Esophagus muscularis mucosa (tissue), 4 donors: ENCODE measurements around the gene CYGB.
"Not testable (repeated sequence)": the region's sequence is repeated elsewhere in the genome, so short reads cannot be mapped to it uniquely, and the experiment has no call there.

ENCODE experiments used
- CTCF ChIP-seq, 3 experiments: fragments of 200-600 bp in 2 of 3; fragments of 450-650 bp in 1 of 3; sonication (generic) in 2 of 3; IDR thresholded peaks; one replicate each; pipeline ENCODE4 v1.5.1; 2017 to 2019; ENCODE audit warnings: antibody characterized with exemption in 3 of 3, mild to moderate bottlenecking in 2 of 3, moderate library complexity in 1 of 3
- EP300 ChIP-seq: sonication (generic); formaldehyde crosslinking; IDR thresholded peaks from one replicate; pipeline ENCODE4 v1.6.1; 2017; ENCODE audit warnings: antibody characterized with exemption
- POLR2A ChIP-seq: fragments of 450-650 bp; IDR thresholded peaks from one replicate; pipeline ENCODE4 v1.6.1; 2017; ENCODE audit warnings: antibody characterized with exemption, moderate library complexity, mild to moderate bottlenecking, low read depth

- TF ChIP-seq CTCF (IDR thresholded peaks at IDR 0.05); EP300; POLR2A: not testable (repeated sequence)
Observed at GRCh38 chr17:76563359-76563758, 25.9 kb upstream of the CYGB start.
